ENCODE measurements around the gene TK1. TPM values are rescaled to one million over a fixed set of nuclear protein-coding genes. Genes with fewer than 3 reads are reported as not detected.
A peak's percentile ranks its signal among the peaks of the same experiment; 100 is the strongest.

The TK1 gene
- total RNA-seq, 1 experiment from 2014 or later: 190 TPM

DNA sequence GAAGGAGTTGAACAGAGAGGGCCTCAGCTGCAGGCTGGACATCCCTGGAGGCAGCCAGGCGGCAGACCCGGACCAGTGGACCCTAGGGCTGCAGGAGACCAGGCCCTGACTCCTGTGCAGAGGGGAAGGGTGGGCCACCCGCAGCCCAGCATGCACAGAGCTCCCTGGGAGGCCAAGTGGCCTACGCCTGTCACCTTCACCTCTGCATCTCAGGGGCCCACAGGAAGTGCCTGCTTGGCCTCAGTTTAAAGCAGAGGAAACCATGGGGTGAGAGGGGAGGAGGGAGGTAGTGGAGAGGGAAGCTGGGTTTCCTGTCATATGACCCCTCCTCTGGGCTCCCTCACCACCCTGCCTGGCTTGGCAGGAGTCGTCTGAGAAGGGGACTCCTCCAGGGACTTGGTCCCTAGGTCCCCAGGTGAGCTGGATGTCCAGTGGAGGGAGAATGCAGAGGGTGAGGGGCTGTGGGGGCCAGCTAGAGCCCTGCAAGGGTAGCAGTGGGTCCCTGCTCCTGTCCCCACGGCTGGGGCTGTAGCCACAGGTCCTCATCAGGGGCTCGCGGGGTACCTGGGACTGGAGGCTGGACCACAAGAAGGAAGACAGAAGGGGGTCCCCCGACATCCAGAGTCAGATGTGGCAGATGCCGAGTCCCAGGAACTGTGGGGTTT lies 56.3 kb downstream of the TK1 start, which contains the start of gene TMC8:
Gene TMC8, plus strand, starts transcription at position 335 of the 665 bp plus-strand sequence. CDS start 818 bp downstream, outside the sequence.
- no peaks in the 10 kb centered on the region for H3K9me3 ChIP-seq
- ChIA-PET CTCF (no interaction called here), POLR2A (interaction anchor here (0.7 kb wide), 1 partner anchor 172 kb away, joined by 5 read pairs; the partner anchor contains the start of gene TNRC6C)
- no peak for DNase-seq
- H3K4me1 Mint-ChIP-seq (ENCODE audit: low read depth, unreplicated experiment): peaks cover 9% of the 10 kb centered on the region
- no peak within 1 kb of the TSS for H3K4me3 ChIP-seq (ENCODE audit: low read depth, low read length)
- intact Hi-C loops (cut with micrococcal nuclease; ENCODE audit: unreplicated experiment): no loop called here
- peak within 1 kb of the TSS; percentile 75 for H3K27ac Mint-ChIP-seq (ENCODE audit: unreplicated experiment)
- H3K36me3 ChIP-seq (ENCODE audit: control insufficient read depth, insufficient read depth, low read length): 0 out of 2 replicates have a peak, but pooled peaks cover 1% of the 10 kb centered on the region
- H3K36me3 Mint-ChIP-seq (ENCODE audit: insufficient read depth, unreplicated experiment): peaks cover 17% of the 10 kb centered on the region
- TF ChIP-seq, protein P1, sequence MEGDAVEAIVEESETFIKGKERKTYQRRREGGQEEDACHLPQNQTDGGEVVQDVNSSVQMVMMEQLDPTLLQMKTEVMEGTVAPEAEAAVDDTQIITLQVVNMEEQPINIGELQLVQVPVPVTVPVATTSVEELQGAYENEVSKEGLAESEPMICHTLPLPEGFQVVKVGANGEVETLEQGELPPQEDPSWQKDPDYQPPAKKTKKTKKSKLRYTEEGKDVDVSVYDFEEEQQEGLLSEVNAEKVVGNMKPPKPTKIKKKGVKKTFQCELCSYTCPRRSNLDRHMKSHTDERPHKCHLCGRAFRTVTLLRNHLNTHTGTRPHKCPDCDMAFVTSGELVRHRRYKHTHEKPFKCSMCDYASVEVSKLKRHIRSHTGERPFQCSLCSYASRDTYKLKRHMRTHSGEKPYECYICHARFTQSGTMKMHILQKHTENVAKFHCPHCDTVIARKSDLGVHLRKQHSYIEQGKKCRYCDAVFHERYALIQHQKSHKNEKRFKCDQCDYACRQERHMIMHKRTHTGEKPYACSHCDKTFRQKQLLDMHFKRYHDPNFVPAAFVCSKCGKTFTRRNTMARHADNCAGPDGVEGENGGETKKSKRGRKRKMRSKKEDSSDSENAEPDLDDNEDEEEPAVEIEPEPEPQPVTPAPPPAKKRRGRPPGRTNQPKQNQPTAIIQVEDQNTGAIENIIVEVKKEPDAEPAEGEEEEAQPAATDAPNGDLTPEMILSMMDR (IDR thresholded peaks at IDR 0.05; ENCODE audit: insufficient read depth in 1 of 2, low read depth in 1 of 2, low read length in 1 of 2, severe bottlenecking in 1 of 2, unreplicated experiment in 1 of 2): no peak
- H3K4me3 Mint-ChIP-seq (ENCODE audit: unreplicated experiment): peak within 1 kb of the TSS; percentile 75
- no TSS peak for BruUV-seq (replicated peaks)
- H3K9me3 Mint-ChIP-seq (ENCODE audit: unreplicated experiment): no peaks in the 10 kb centered on the region
- H3K27me3 ChIP-seq (replicated peaks; ENCODE audit: control insufficient read depth, insufficient read depth, low read length): no peaks in the 10 kb centered on the region
- no peaks in the 10 kb centered on the region for H3K27me3 Mint-ChIP-seq (ENCODE audit: insufficient read depth, unreplicated experiment)
- H3K4me1 ChIP-seq: peaks cover 23% of the 10 kb centered on the region

DNA sequence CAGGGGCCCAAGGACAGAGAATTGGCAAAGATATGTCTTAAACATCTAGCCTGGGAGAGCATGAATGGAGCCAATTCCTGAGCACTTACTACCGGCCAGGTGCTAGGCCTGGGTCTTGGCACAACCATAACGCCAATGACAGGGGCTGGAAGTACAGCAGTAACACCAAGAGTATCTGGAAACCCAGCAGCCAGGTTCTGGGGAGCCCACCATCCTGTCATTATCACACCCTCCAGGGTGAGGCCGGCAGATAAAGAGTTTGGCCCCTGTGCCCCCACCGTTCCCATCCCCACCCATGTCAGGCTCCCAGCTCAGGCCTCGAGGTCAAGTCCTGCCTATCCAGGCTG lies 56.8 kb downstream of the TK1 start:
- peak overlapping the region; percentile 75 for H3K27ac Mint-ChIP-seq (ENCODE audit: unreplicated experiment)
- peaks cover 17% of the 10 kb centered on the region for H3K36me3 Mint-ChIP-seq (ENCODE audit: insufficient read depth, unreplicated experiment)
- no TSS peak for BruUV-seq (replicated peaks)
- POLR2A ChIA-PET: no interaction called here
- Histone ChIP-seq H3K27me3 (replicated peaks; ENCODE audit: control insufficient read depth, insufficient read depth, low read length) (no peaks in the 10 kb centered on the region), H3K4me3 (ENCODE audit: low read depth, low read length) (no peak overlapping the region), H3K36me3 (ENCODE audit: control insufficient read depth, insufficient read depth, low read length) (0 out of 2 replicates have a peak, but pooled peaks cover 1% of the 10 kb centered on the region), H3K9me3 (no peaks in the 10 kb centered on the region), H3K4me1 (peaks cover 23% of the 10 kb centered on the region)
- H3K27me3 Mint-ChIP-seq (ENCODE audit: insufficient read depth, unreplicated experiment): no peaks in the 10 kb centered on the region
- intact Hi-C loops (cut with micrococcal nuclease; ENCODE audit: unreplicated experiment): no loop called here
- H3K9me3 Mint-ChIP-seq (ENCODE audit: unreplicated experiment): no peaks in the 10 kb centered on the region
- CTCF ChIA-PET: no interaction called here
- H3K4me1 Mint-ChIP-seq (ENCODE audit: low read depth, unreplicated experiment): peaks cover 9% of the 10 kb centered on the region
- TF ChIP-seq, protein P1 (IDR thresholded peaks at IDR 0.05; ENCODE audit: insufficient read depth in 1 of 2, low read depth in 1 of 2, low read length in 1 of 2, severe bottlenecking in 1 of 2, unreplicated experiment in 1 of 2): no peak
- no peak for DNase-seq
- no peak overlapping the region for H3K4me3 Mint-ChIP-seq (ENCODE audit: unreplicated experiment)

DNA sequence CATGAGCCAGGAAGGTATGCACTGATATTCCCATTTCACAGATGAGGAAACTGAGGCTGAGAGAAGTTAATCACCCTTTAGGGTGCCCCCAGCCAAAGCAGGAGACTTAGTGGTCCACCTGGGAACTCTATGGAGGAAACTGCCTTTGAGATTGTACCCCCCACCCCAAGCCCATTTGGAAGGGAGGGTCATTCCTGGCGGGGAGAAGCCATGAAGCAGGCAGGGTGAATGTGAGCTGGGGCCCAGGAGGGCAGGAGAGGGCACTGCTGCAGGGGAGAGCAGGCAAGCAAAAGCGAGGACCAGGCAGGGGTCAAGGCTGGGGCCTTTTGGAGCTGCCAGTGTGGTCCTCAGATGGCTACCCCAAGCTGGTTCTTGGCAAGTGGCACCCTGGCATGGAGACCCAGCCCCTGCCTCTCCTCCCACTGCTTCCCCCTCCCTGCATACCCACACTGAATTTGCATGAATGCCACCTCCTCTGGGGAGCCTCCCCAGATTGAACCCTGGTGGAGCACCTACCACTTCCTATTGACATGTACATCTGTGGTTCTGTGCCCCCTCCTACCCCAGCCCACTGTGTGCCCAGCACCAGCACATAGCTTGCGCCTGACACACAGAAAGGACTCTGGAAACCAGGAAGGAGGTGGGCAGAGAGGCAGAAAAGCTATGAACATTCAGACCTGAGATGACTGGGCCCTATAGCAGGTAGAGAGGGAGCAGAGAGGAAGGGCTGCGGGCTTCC lies 57.3 kb downstream of the TK1 start:
- H3K4me3 ChIP-seq (ENCODE audit: low read depth, low read length): peak overlapping the region; percentile 58
- no peaks in the 10 kb centered on the region for H3K9me3 ChIP-seq
- H3K4me1 ChIP-seq: peaks cover 23% of the 10 kb centered on the region
- H3K9me3 Mint-ChIP-seq (ENCODE audit: unreplicated experiment): no peaks in the 10 kb centered on the region
- POLR2A ChIA-PET: interaction anchor here (0.6 kb wide), 1 partner anchor 78 kb away, joined by 7 read pairs; no protein-coding TSS in a partner anchor
- H3K36me3 Mint-ChIP-seq (ENCODE audit: insufficient read depth, unreplicated experiment): peaks cover 17% of the 10 kb centered on the region
- H3K4me1 Mint-ChIP-seq (ENCODE audit: low read depth, unreplicated experiment): peaks cover 9% of the 10 kb centered on the region
- peak overlapping the region; percentile 75 for H3K27ac Mint-ChIP-seq (ENCODE audit: unreplicated experiment)
- BruUV-seq (replicated peaks): no TSS peak
- TF ChIP-seq, protein P1 (IDR thresholded peaks at IDR 0.05; ENCODE audit: insufficient read depth in 1 of 2, low read depth in 1 of 2, low read length in 1 of 2, severe bottlenecking in 1 of 2, unreplicated experiment in 1 of 2): no peak
- no peak for DNase-seq
- H3K36me3 ChIP-seq (ENCODE audit: control insufficient read depth, insufficient read depth, low read length): 0 out of 2 replicates have a peak, but pooled peaks cover 1% of the 10 kb centered on the region
- intact Hi-C loops (cut with micrococcal nuclease; ENCODE audit: unreplicated experiment): loop anchor here (2.0 to 5.0 kb wide), 3 partner anchors 21 to 58 kb away; partner anchors contain the start of genes AFMID, SYNGR2 and TK1
- peak overlapping the region; percentile 75 for H3K4me3 Mint-ChIP-seq (ENCODE audit: unreplicated experiment)
- no peaks in the 10 kb centered on the region for H3K27me3 ChIP-seq (replicated peaks; ENCODE audit: control insufficient read depth, insufficient read depth, low read length)
- H3K27me3 Mint-ChIP-seq (ENCODE audit: insufficient read depth, unreplicated experiment): no peaks in the 10 kb centered on the region
- CTCF ChIA-PET: interaction anchor here (1.4 to 1.7 kb wide), 2 partner anchors 8 to 17 kb away, joined by 5 to 12 read pairs; no protein-coding TSS in a partner anchor
